ENCODE results near the gene KIF17.

GRCh38 chr1:20693623-20694022 is 24.2 kb downstream of the KIF17 start:
- TF ChIP-seq ZNF274 (IDR thresholded peaks at IDR 0.05; ENCODE audit: low read depth, low read length) (no peak), YY1 (IDR thresholded peaks at IDR 0.05; ENCODE audit: insufficient read depth, insufficient read length) (no peak), SUZ12 (IDR thresholded peaks at IDR 0.05; ENCODE audit: extremely low read depth, insufficient read depth, insufficient read length) (no peak)
